Right lobe of liver (tissue), 6 donors: ENCODE data around the gene PHB1. TPM values are rescaled to one million over a fixed set of nuclear protein-coding genes. Genes with fewer than 3 reads are reported as not detected.
A peak's percentile ranks its signal among the peaks of the same experiment; 100 is the strongest.

ENCODE experiments used
- ATAC-seq, 4 donors: fragments of 200-7000 bp; cut with Tn5 transposase; one replicate each; pipeline ENCODE4 v1.9.1; 2020; ENCODE audit warnings: mild to moderate bottlenecking in 4 of 4, moderate library complexity in 4 of 4
- DNase-seq, 3 donors: peaks; one replicate each; pipeline ENCODE4 v3.0.0-alpha.2; 2020
- H3K27ac ChIP-seq, 3 donors: fragments of 200-600 bp; one replicate each; pipeline ENCODE4 v1.8.0; 2022
- H3K27me3 ChIP-seq, 2 donors: fragments of 200-600 bp; one replicate each; pipeline ENCODE4 v1.8.0; 2022
- H3K36me3 ChIP-seq, 4 donors: fragments of 200-600 bp; sonication (generic) in 1 of 4; one replicate each; pipeline versions ENCODE4 v1.5.1 to v1.8.0; 2017 to 2022; ENCODE audit warnings: control low read depth in 1 of 4
- H3K4me1 ChIP-seq, 4 donors: fragments of 200-600 bp; sonication (generic) in 1 of 4; one replicate each; pipeline versions ENCODE4 v1.5.1 to v1.8.0; 2017 to 2022; ENCODE audit warnings: control low read depth in 1 of 4
- H3K4me3 ChIP-seq, 3 donors: fragments of 200-600 bp; one replicate each; pipeline ENCODE4 v1.8.0; 2022
- H3K9me3 ChIP-seq, 4 donors: fragments of 200-600 bp; sonication (generic) in 1 of 4; one replicate each; pipeline versions ENCODE4 v1.5.1 to v1.8.0; 2017 to 2022; ENCODE audit warnings: control low read depth in 1 of 4
- CTCF ChIP-seq, 4 donors: fragments of 200-600 bp in 3 of 4; fragments of 450-650 bp in 1 of 4; IDR thresholded peaks; one replicate each; pipeline versions ENCODE4 v1.5.1 to v1.8.0; 2016 to 2022; ENCODE audit warnings: antibody characterized with exemption in 4 of 4, mild to moderate bottlenecking in 2 of 4
- POLR2A ChIP-seq: fragments of 450-650 bp; IDR thresholded peaks from one replicate; pipeline ENCODE4 v1.6.1; 2017; ENCODE audit warnings: antibody characterized with exemption, mild to moderate bottlenecking
- WGBS: methylation state at CpG from one replicate; pipeline ENCODE4 v1.1.6; 2018; ENCODE audit warnings: low coverage, low lambda C conversion rate; ENCODE audit not compliant: insufficient coverage; ENCODE audit errors: missing lambda C conversion rate; 5-methylcytosine and 5-hydroxymethylcytosine counted together
- intact Hi-C, 2 donors: fragments of 100-400 bp; cut with DNase I; formaldehyde crosslinking; loops; one replicate each; pipeline versions ENCODE4 v1.11.2 to v1.14.1; 2022
- total RNA-seq, 6 experiments: library from RNA; depleted of rRNA in 2 of 6; stranded (reverse); fragments of >200 nt in 2 of 6; fragmentation: NEBNext Ultra II Directional in 3 of 6; extraction: Animal tissue kit (Norgen Biotek cat#: 25700) in 3 of 6; gene quantifications; one replicate each; pipeline versions ENCODE4 v1.1.0 to v1.2.4, GENCODE V29; 2016 to 2023
- donor health status: DM: no; HTN: yes; CAD: no.
- donor health status: DM: no; HTN: no; CAD: no.
- donor health status: DM: no; HTN: no; CAD: no.
- donor health status: DM: no; HTN: yes; CAD: no.
- donor health status: DM: no; HTN: yes; CAD: no.

PHB1 gene
- total RNA-seq, 6 experiments from 2014 or later: 88.5 to 131 (median 102) TPM

- intact Hi-C loops: no loop called here
- Histone ChIP-seq H3K27ac (no peak overlapping the region), H3K36me3 (no peaks in the 10 kb centered on the region), H3K4me3 (no peak overlapping the region), H3K27me3 (no peaks in the 10 kb centered on the region), H3K4me1 (no peaks in the 10 kb centered on the region), H3K9me3 (no peaks in the 10 kb centered on the region)
- 67% methylated on average over 1 of the region's 4 CpGs for WGBS
- DNase-seq (no peak), ATAC-seq (no peak)
- TF ChIP-seq POLR2A (no peak), CTCF (IDR thresholded peaks at IDR 0.05) (no peak)
These were observed 26.9 kb upstream of the PHB1 start for GRCh38 chr17:49441578-49441977.

- Histone ChIP-seq H3K27me3 (no peaks in the 10 kb centered on the region), H3K4me1 (peaks cover 0 to 7% (median 0%) of the 10 kb centered on the region in 4 donors), H3K4me3 (no peak overlapping the region), H3K27ac (no peak overlapping the region), H3K36me3 (no peaks in the 10 kb centered on the region), H3K9me3 (no peaks in the 10 kb centered on the region)
- TF ChIP-seq POLR2A: no peak
- TF ChIP-seq CTCF (IDR thresholded peaks at IDR 0.05): no peak
- ATAC-seq (no peak), DNase-seq (no peak)
- WGBS: 29% methylated on average over 1 of the region's 1 CpG
- intact Hi-C loops: no loop called here
These were observed 25.9 kb upstream of the PHB1 start for GRCh38 chr17:49440581-49440980.

- TF ChIP-seq CTCF (IDR thresholded peaks at IDR 0.05) (no peak), POLR2A (no peak)
- H3K27ac ChIP-seq: no peak overlapping the region
- H3K27me3 ChIP-seq: no peaks in the 10 kb centered on the region
- 40% methylated on average over 1 of the region's 9 CpGs for whole genome bisulfite sequencing
- peaks cover 0 to 9% (median 0%) of the 10 kb centered on the region in 4 donors for H3K4me1 ChIP-seq
- no peak overlapping the region for H3K4me3 ChIP-seq
- intact Hi-C loops: loop anchor here in 1 of 2 donors (5.0 kb wide), 1 partner anchor 112 kb away; no protein-coding TSS in a partner anchor
- peak in 1 of 4 donors; percentile 33 for ATAC-seq
- no peak for DNase-seq
- no peaks in the 10 kb centered on the region for H3K36me3 ChIP-seq
- H3K9me3 ChIP-seq: no peaks in the 10 kb centered on the region
These were observed 25.2 kb upstream of the PHB1 start for GRCh38 chr17:49439673-49440571.

- intact Hi-C loops: loop anchor here in 1 of 2 donors (5.0 kb wide), 1 partner anchor 113 kb away; no protein-coding TSS in a partner anchor
- TF ChIP-seq POLR2A (no peak), CTCF (IDR thresholded peaks at IDR 0.05) (no peak)
- peaks cover 0 to 9% (median 0%) of the 10 kb centered on the region in 4 donors for H3K4me1 ChIP-seq
- H3K36me3 ChIP-seq: no peaks in the 10 kb centered on the region
- H3K27me3 ChIP-seq: no peaks in the 10 kb centered on the region
- H3K4me3 ChIP-seq: no peak overlapping the region
- WGBS: 60% methylated on average over 2 of the region's 3 CpGs
- no peak overlapping the region for H3K27ac ChIP-seq
- no peaks in the 10 kb centered on the region for H3K9me3 ChIP-seq
- ATAC-seq (no peak), DNase-seq (no peak)
These were observed 24.6 kb upstream of the PHB1 start for GRCh38 chr17:49439305-49439672.
